HCT116 (cell line): ENCODE data around the gene UBE2H. TPM values are rescaled to one million over a fixed set of nuclear protein-coding genes. Genes with fewer than 3 reads are reported as not detected.

Experiments
- ATAC-seq: fragments of 200-7000 bp; cut with Tn5 transposase; 2 replicates; pipeline ENCODE4 v1.9.1; 2020; ENCODE audit warnings: mild to moderate bottlenecking, moderate library complexity
- BruUV-seq: library from RNA; stranded (reverse); fragments of 400-500 nt; replicated peaks from 2 replicates; lab custom pipeline; 2021; lab: Mats Ljungman, UMichigan
- CTCF ChIA-PET: fragments of 300-600 bp; sonication (Branson Sonifier 250); formaldehyde crosslinking; loops from one replicate; lab custom pipeline; 2021; ENCODE audit warnings: antibody characterized with exemption; lab: Charles Lee
- POLR2A ChIA-PET: fragments of 300-600, 350-600 bp; sonication (Branson Sonifier 250); formaldehyde crosslinking; loops from one replicate; lab custom pipeline; 2021; ENCODE audit warnings: antibody characterized with exemption; lab: Charles Lee
- RAD21 ChIA-PET, 2 experiments: fragments of 300-600 bp; sonication (Branson Sonifier 250); formaldehyde crosslinking; loops; one replicate each; lab custom pipeline; 2023; ENCODE audit warnings: low total read pairs in 2 of 2; ENCODE audit not compliant: uncharacterized antibody in 2 of 2, unreplicated experiment in 2 of 2, low non-redundant PET in 1 of 2; lab: Charles Lee
- DNase-seq: peaks from one replicate; pipeline ENCODE4 v3.0.0-alpha.2; 2010; ENCODE audit warnings: low read depth, low spot score
- H2AFZ ChIP-seq: fragments of 200-600 bp; shearing (Covaris generic), sonication (generic); 2 replicates; pipeline ENCODE4 v1.6.1; 2017; ENCODE audit warnings: low read depth, mixed run types, mixed read lengths, antibody characterized with exemption, low read length; ENCODE audit not compliant: poor library complexity, severe bottlenecking
- H3K27ac ChIP-seq: 2 replicates; pipeline ENCODE4 v1.5.1; 2012; ENCODE audit warnings: low read depth, low read length
- H3K27me3 ChIP-seq: fragments of 200-600 bp; sonication (generic); 2 replicates; pipeline ENCODE4 v1.6.1; 2016; ENCODE audit warnings: mixed run types, low read length, mixed read lengths; ENCODE audit not compliant: insufficient read depth
- H3K36me3 ChIP-seq, 2 experiments: fragments of 200-500 bp in 1 of 2; fragments of 200-600 bp in 1 of 2; sonication (Bioruptor generic) in 1 of 2; sonication (generic) in 1 of 2; 2 replicates each; pipeline versions ENCODE4 v1.5.1 to v1.6.1; 2014 to 2016; ENCODE audit warnings: low read length in 2 of 2, inconsistent platforms in 1 of 2, mixed read lengths in 1 of 2, mixed run types in 1 of 2; ENCODE audit not compliant: insufficient read depth in 2 of 2, control insufficient read depth in 1 of 2
- H3K4me1 ChIP-seq, 2 experiments: fragments of 200-600 bp in 1 of 2; sonication (generic) in 1 of 2; 2 replicates each; pipeline versions ENCODE4 v1.5.1 to v1.6.1; 2012 to 2017; ENCODE audit warnings: low read length in 2 of 2, inconsistent platforms in 1 of 2, mild to moderate bottlenecking in 1 of 2, mixed read lengths in 1 of 2, mixed run types in 1 of 2, moderate library complexity in 1 of 2; ENCODE audit not compliant: insufficient read depth in 2 of 2, control insufficient read depth in 1 of 2
- H3K4me2 ChIP-seq: fragments of 200-600 bp; sonication (generic); 2 replicates; pipeline ENCODE4 v1.6.1; 2017; ENCODE audit warnings: mixed run types, low read length, mixed read lengths
- H3K4me3 ChIP-seq, 2 experiments: fragments of 200-600 bp in 1 of 2; sonication (generic) in 1 of 2; replicated peaks in 1 of 2; 2 replicates each; pipeline ENCODE4 v1.5.1; 2011 to 2016; ENCODE audit warnings: low read length in 2 of 2, control low read depth in 1 of 2, low read depth in 1 of 2, mild to moderate bottlenecking in 1 of 2, mixed read lengths in 1 of 2, mixed run types in 1 of 2
- H3K79me2 ChIP-seq: fragments of 200-600 bp; sonication (generic); 2 replicates; pipeline ENCODE4 v1.6.1; 2017; ENCODE audit warnings: mild to moderate bottlenecking, mixed run types, low read length, moderate library complexity, mixed read lengths; ENCODE audit not compliant: insufficient read depth
- H3K9ac ChIP-seq: fragments of 200-600 bp; sonication (generic); 2 replicates; pipeline ENCODE4 v1.6.1; 2016; ENCODE audit warnings: low read length, mixed read lengths
- H3K9me2 ChIP-seq: fragments of 200-600 bp; sonication (generic), shearing (Covaris generic); 2 replicates; pipeline ENCODE4 v1.6.1; 2017; ENCODE audit warnings: mixed run types, mild to moderate bottlenecking, moderate library complexity; ENCODE audit not compliant: insufficient read depth
- H3K9me3 ChIP-seq, 2 experiments: fragments of 200-500 bp in 1 of 2; fragments of 200-600 bp in 1 of 2; sonication (Bioruptor generic) in 1 of 2; sonication (generic) in 1 of 2; 2 replicates each; pipeline ENCODE4 v1.6.1; 2014 to 2017; ENCODE audit warnings: low read length in 2 of 2, mixed read lengths in 2 of 2, inconsistent platforms in 1 of 2, low read depth in 1 of 2, mild to moderate bottlenecking in 1 of 2, mixed run types in 1 of 2, moderate library complexity in 1 of 2; ENCODE audit not compliant: control insufficient read depth in 1 of 2, insufficient read depth in 1 of 2
- H4K20me1 ChIP-seq: fragments of 200-600 bp; sonication (generic), shearing (Covaris generic); 2 replicates; pipeline ENCODE4 v1.6.1; 2017; ENCODE audit warnings: mixed run types, mild to moderate bottlenecking, moderate library complexity; ENCODE audit not compliant: insufficient read depth
- ELF1 ChIP-seq: IDR thresholded peaks from 2 replicates; pipeline ENCODE4 v1.6.1; 2012; ENCODE audit warnings: low read depth, borderline replicate concordance
- EZH2phosphoT487 ChIP-seq: fragments of 200-600 bp; IDR thresholded peaks from 2 replicates; pipeline ENCODE4 v1.6.1; 2018; ENCODE audit warnings: antibody characterized with exemption, borderline replicate concordance
- JUND ChIP-seq: IDR thresholded peaks from 2 replicates; pipeline ENCODE4 v1.6.1; 2012
- POLR2AphosphoS5 ChIP-seq: IDR thresholded peaks from 2 replicates; pipeline ENCODE4 v1.6.1; 2011; ENCODE audit warnings: mild to moderate bottlenecking, low read depth, low read length, moderate library complexity
- SP1 ChIP-seq: IDR thresholded peaks from 2 replicates; pipeline ENCODE4 v1.6.1; 2012; ENCODE audit warnings: low read depth
- SRF ChIP-seq: IDR thresholded peaks from 2 replicates; pipeline ENCODE4 v1.6.1; 2012; ENCODE audit warnings: low read depth
- TCF7L2 ChIP-seq: IDR thresholded peaks from 2 replicates; pipeline ENCODE4 v1.7.0; 2011; ENCODE audit warnings: borderline replicate concordance, inconsistent platforms; ENCODE audit not compliant: insufficient read depth, insufficient read length; ENCODE audit errors: extremely low read depth
- YY1 ChIP-seq: IDR thresholded peaks from 2 replicates; pipeline ENCODE4 v1.6.1; 2011; ENCODE audit warnings: low read length, low read depth, moderate library complexity, mild to moderate bottlenecking; ENCODE audit not compliant: insufficient replicate concordance; ENCODE audit errors: extremely low read depth
- ZFX ChIP-seq: fragments of 450-650 bp; IDR thresholded peaks from 2 replicates; pipeline ENCODE4 v1.6.1; 2017
- intact Hi-C: fragments of 100-400 bp; cut with micrococcal nuclease; formaldehyde crosslinking; loops from 2 replicates; pipeline ENCODE4 v1.10.0; 2022
- total RNA-seq: library from RNA; stranded (reverse); gene quantifications from one replicate; pipeline ENCODE4 v1.2.1, GENCODE V29; 2021; ENCODE audit not compliant: unreplicated experiment
- TF ChIP-seq, protein P1 (sequence below): IDR thresholded peaks from 2 replicates; pipeline ENCODE4 v1.6.1; 2012
- TF ChIP-seq, protein P2 (sequence below), 3 experiments: fragments of 200-600 bp in 1 of 3; sonication (generic) in 1 of 3; IDR thresholded peaks in 2 of 3; conservative IDR thresholded peaks in 1 of 3; 2 replicates each; pipeline ENCODE4 v1.5.1; 2012 to 2017; ENCODE audit warnings: low read depth in 2 of 3, low read length in 2 of 3, antibody characterized with exemption in 1 of 3, borderline replicate concordance in 1 of 3, control low read depth in 1 of 3, mild to moderate bottlenecking in 1 of 3, mixed read lengths in 1 of 3, mixed run types in 1 of 3, moderate library complexity in 1 of 3; ENCODE audit not compliant: insufficient read depth in 1 of 3

Gene UBE2H
- total RNA-seq, 1 experiment from 2014 or later: 117 TPM

DNA sequence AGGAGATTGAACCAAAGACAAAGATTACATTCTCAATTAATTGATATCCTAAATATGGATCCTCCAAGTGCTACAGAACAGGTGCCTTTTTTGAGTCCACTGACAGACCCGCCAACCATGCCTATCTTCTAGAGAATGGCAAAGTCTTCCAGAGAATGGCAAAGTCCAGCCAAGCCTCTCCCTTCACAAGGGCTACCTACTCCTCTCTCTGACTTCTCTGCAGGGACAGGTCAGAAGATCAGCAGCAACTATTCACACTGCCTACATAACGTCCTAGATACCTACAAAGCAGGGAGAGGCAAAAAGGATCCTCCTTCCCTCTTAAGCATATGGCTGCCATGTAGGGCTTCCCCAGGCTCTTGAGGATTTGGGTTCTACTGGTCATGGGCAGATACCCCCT lies 12.4 kb downstream of the UBE2H start:
- Histone ChIP-seq H3K4me2 (no peak overlapping the region), H2AFZ (no peak overlapping the region), H3K9ac (no peak overlapping the region), H3K27ac (no peak overlapping the region), H3K36me3 (peaks cover 3 to 6% of the 10 kb centered on the region in 2 experiments; a peak in 3 of 4 replicates), H3K4me3 (no peak overlapping the region), H3K27me3 (no peaks in the 10 kb centered on the region)
- intact Hi-C loops: no loop called here
- POLR2A ChIA-PET: no interaction called here
- RAD21 ChIA-PET: no interaction called here
- TF ChIP-seq, protein P1, sequence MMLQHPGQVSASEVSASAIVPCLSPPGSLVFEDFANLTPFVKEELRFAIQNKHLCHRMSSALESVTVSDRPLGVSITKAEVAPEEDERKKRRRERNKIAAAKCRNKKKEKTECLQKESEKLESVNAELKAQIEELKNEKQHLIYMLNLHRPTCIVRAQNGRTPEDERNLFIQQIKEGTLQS: no peak
- TF ChIP-seq EZH2phosphoT487: no peak
- TF ChIP-seq SRF: no peak
- TF ChIP-seq, protein P2, sequence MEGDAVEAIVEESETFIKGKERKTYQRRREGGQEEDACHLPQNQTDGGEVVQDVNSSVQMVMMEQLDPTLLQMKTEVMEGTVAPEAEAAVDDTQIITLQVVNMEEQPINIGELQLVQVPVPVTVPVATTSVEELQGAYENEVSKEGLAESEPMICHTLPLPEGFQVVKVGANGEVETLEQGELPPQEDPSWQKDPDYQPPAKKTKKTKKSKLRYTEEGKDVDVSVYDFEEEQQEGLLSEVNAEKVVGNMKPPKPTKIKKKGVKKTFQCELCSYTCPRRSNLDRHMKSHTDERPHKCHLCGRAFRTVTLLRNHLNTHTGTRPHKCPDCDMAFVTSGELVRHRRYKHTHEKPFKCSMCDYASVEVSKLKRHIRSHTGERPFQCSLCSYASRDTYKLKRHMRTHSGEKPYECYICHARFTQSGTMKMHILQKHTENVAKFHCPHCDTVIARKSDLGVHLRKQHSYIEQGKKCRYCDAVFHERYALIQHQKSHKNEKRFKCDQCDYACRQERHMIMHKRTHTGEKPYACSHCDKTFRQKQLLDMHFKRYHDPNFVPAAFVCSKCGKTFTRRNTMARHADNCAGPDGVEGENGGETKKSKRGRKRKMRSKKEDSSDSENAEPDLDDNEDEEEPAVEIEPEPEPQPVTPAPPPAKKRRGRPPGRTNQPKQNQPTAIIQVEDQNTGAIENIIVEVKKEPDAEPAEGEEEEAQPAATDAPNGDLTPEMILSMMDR (IDR thresholded peaks at IDR 0.05 in 2 of 3, conservative IDR thresholded peaks at IDR 0.05 in 1 of 3; ENCODE audit: borderline replicate concordance in 1 of 3, insufficient read depth in 1 of 3, low read depth in 2 of 3, low read length in 2 of 3): no peak
- no peak for TF ChIP-seq ZFX
- TF ChIP-seq POLR2AphosphoS5: no peak
- no peak for TF ChIP-seq SP1
- TF ChIP-seq YY1: no peak
- no peak for TF ChIP-seq TCF7L2
- no peak for TF ChIP-seq ELF1
- no peak for TF ChIP-seq JUND
- TF ChIP-seq, all 23 proteins: peak for 0
- H3K9me3 ChIP-seq: no peaks in the 10 kb centered on the region
- H3K4me1 ChIP-seq: peaks cover 14 to 15% of the 10 kb centered on the region in 2 experiments
- peaks cover 7% of the 10 kb centered on the region; the same call in 1 of the 2 replicates for H4K20me1 ChIP-seq
- CTCF ChIA-PET: no interaction called here
- H3K9me2 ChIP-seq: no peaks in the 10 kb centered on the region
- ATAC-seq: no peak
- DNase-seq: no peak
- BruUV-seq: no TSS peak
- peaks cover 94% of the 10 kb centered on the region for H3K79me2 ChIP-seq
